Measurements from ENCODE around the gene LDLRAD4. TPM values are rescaled to one million over a fixed set of nuclear protein-coding genes. Genes with fewer than 3 reads are reported as not detected.
A peak's percentile ranks its signal among the peaks of the same experiment; 100 is the strongest.

LDLRAD4 gene
- total RNA-seq, 1 donor from 2014 or later: 34.5 TPM

GRCh38 chr18:13429016-13429415 is 210.5 kb downstream of the LDLRAD4 start:
- no peak for DNase-seq (ENCODE audit: low spot score)
- no peak overlapping the region for H3K27ac Mint-ChIP-seq
- intact Hi-C loops (cut with micrococcal nuclease): no loop called here
- H3K4me1 Mint-ChIP-seq (ENCODE audit: low read depth): peaks cover 37% of the 10 kb centered on the region
- no peaks in the 10 kb centered on the region for H3K27me3 Mint-ChIP-seq (ENCODE audit: insufficient read depth)
- no peaks in the 10 kb centered on the region for H3K36me3 Mint-ChIP-seq (ENCODE audit: low read depth)
- H3K9me3 Mint-ChIP-seq: no peaks in the 10 kb centered on the region
- no peak overlapping the region for H3K4me3 Mint-ChIP-seq

GRCh38 chr18:13429884-13430510 is 211.4 kb downstream of the LDLRAD4 start:
- intact Hi-C loops (cut with micrococcal nuclease): no loop called here
- Mint-ChIP-seq H3K4me1 (ENCODE audit: low read depth) (peaks cover 31% of the 10 kb centered on the region), H3K27me3 (ENCODE audit: insufficient read depth) (no peaks in the 10 kb centered on the region), H3K4me3 (no peak overlapping the region), H3K27ac (no peak overlapping the region), H3K9me3 (no peaks in the 10 kb centered on the region), H3K36me3 (ENCODE audit: low read depth) (no peaks in the 10 kb centered on the region)
- no peak for DNase-seq (ENCODE audit: low spot score)

- no peak overlapping the region for H3K27ac Mint-ChIP-seq
- DNase-seq (ENCODE audit: low spot score): no peak
- H3K27me3 Mint-ChIP-seq (ENCODE audit: insufficient read depth): no peaks in the 10 kb centered on the region
- H3K4me3 Mint-ChIP-seq: no peak overlapping the region
- peaks cover 32% of the 10 kb centered on the region for H3K4me1 Mint-ChIP-seq (ENCODE audit: low read depth)
- intact Hi-C loops (cut with micrococcal nuclease): no loop called here
- H3K36me3 Mint-ChIP-seq (ENCODE audit: low read depth): no peaks in the 10 kb centered on the region
- H3K9me3 Mint-ChIP-seq: no peaks in the 10 kb centered on the region
These were observed 212.1 kb downstream of the LDLRAD4 start for GRCh38 chr18:13430663-13431062.

- intact Hi-C loops (cut with micrococcal nuclease): no loop called here
- Mint-ChIP-seq H3K27ac (no peak overlapping the region), H3K4me3 (no peak overlapping the region)
These were observed 213.3 kb downstream of the LDLRAD4 start for GRCh38 chr18:13431886-13432285.

GRCh38 chr18:13433125-13433524 is 214.6 kb downstream of the LDLRAD4 start:
- Mint-ChIP-seq H3K27me3 (ENCODE audit: insufficient read depth) (no peaks in the 10 kb centered on the region), H3K27ac (no peak overlapping the region), H3K9me3 (no peaks in the 10 kb centered on the region), H3K4me3 (no peak overlapping the region), H3K4me1 (ENCODE audit: low read depth) (peaks cover 48% of the 10 kb centered on the region), H3K36me3 (ENCODE audit: low read depth) (no peaks in the 10 kb centered on the region)
- DNase-seq (ENCODE audit: low spot score): no peak
- intact Hi-C loops (cut with micrococcal nuclease): loop anchor here (1.0 kb wide), 1 partner anchor 167 kb away; no protein-coding TSS in a partner anchor

More at GRCh38 chr18:13431886-13432285, 213.3 kb downstream of the LDLRAD4 start:
- Mint-ChIP-seq H3K4me1 (ENCODE audit: low read depth) (peaks cover 40% of the 10 kb centered on the region), H3K9me3 (no peaks in the 10 kb centered on the region), H3K36me3 (ENCODE audit: low read depth) (no peaks in the 10 kb centered on the region), H3K27me3 (ENCODE audit: insufficient read depth) (no peaks in the 10 kb centered on the region)
- DNase-seq (ENCODE audit: low spot score): no peak

- intact Hi-C loops (cut with micrococcal nuclease): loop anchor here (1.0 kb wide), 1 partner anchor 167 kb away; no protein-coding TSS in a partner anchor
- no peak for DNase-seq (ENCODE audit: low spot score)
- Mint-ChIP-seq H3K9me3 (no peaks in the 10 kb centered on the region), H3K36me3 (ENCODE audit: low read depth) (no peaks in the 10 kb centered on the region), H3K4me3 (no peak overlapping the region), H3K4me1 (ENCODE audit: low read depth) (peaks cover 48% of the 10 kb centered on the region), H3K27ac (no peak overlapping the region), H3K27me3 (ENCODE audit: insufficient read depth) (no peaks in the 10 kb centered on the region)
These were observed 215.1 kb downstream of the LDLRAD4 start for GRCh38 chr18:13433685-13434084.

- Mint-ChIP-seq H3K27ac (no peak overlapping the region), H3K4me3 (no peak overlapping the region), H3K4me1 (ENCODE audit: low read depth) (peaks cover 60% of the 10 kb centered on the region), H3K9me3 (no peaks in the 10 kb centered on the region), H3K27me3 (ENCODE audit: insufficient read depth) (no peaks in the 10 kb centered on the region), H3K36me3 (ENCODE audit: low read depth) (no peaks in the 10 kb centered on the region)
- intact Hi-C loops (cut with micrococcal nuclease): loop anchor here (5.0 kb wide), 1 partner anchor 143 kb away; no protein-coding TSS in a partner anchor
- DNase-seq (ENCODE audit: low spot score): no peak
These were observed 216.3 kb downstream of the LDLRAD4 start for GRCh38 chr18:13434854-13435253.

- Mint-ChIP-seq H3K27me3 (ENCODE audit: insufficient read depth) (no peaks in the 10 kb centered on the region), H3K27ac (no peak overlapping the region), H3K4me3 (no peak overlapping the region), H3K36me3 (ENCODE audit: low read depth) (no peaks in the 10 kb centered on the region), H3K4me1 (ENCODE audit: low read depth) (peaks cover 68% of the 10 kb centered on the region), H3K9me3 (no peaks in the 10 kb centered on the region)
- no peak for DNase-seq (ENCODE audit: low spot score)
- intact Hi-C loops (cut with micrococcal nuclease): loop anchor here (2.0 to 5.0 kb wide), 2 partner anchors 13 to 143 kb away; no protein-coding TSS in a partner anchor
These were observed 217.2 kb downstream of the LDLRAD4 start for GRCh38 chr18:13435586-13436333.

- no peak for DNase-seq (ENCODE audit: low spot score)
- H3K36me3 Mint-ChIP-seq (ENCODE audit: low read depth): no peaks in the 10 kb centered on the region
- no peak overlapping the region for H3K4me3 Mint-ChIP-seq
- H3K27ac Mint-ChIP-seq: peak overlapping the region; percentile 91
- no peaks in the 10 kb centered on the region for H3K9me3 Mint-ChIP-seq
- peaks cover 75% of the 10 kb centered on the region for H3K4me1 Mint-ChIP-seq (ENCODE audit: low read depth)
- H3K27me3 Mint-ChIP-seq (ENCODE audit: insufficient read depth): no peaks in the 10 kb centered on the region
- intact Hi-C loops (cut with micrococcal nuclease): loop anchor here (2.0 to 5.0 kb wide), 2 partner anchors 14 to 144 kb away; no protein-coding TSS in a partner anchor
These were observed 218.0 kb downstream of the LDLRAD4 start for GRCh38 chr18:13436576-13436975.

GRCh38 chr18:13437034-13437433 is 218.5 kb downstream of the LDLRAD4 start:
- Mint-ChIP-seq H3K9me3 (no peaks in the 10 kb centered on the region), H3K27me3 (ENCODE audit: insufficient read depth) (no peaks in the 10 kb centered on the region), H3K27ac (peak overlapping the region; percentile 91), H3K4me3 (peak overlapping the region; percentile 53), H3K36me3 (ENCODE audit: low read depth) (no peaks in the 10 kb centered on the region), H3K4me1 (ENCODE audit: low read depth) (peaks cover 77% of the 10 kb centered on the region)
- no peak for DNase-seq (ENCODE audit: low spot score)
- intact Hi-C loops (cut with micrococcal nuclease): loop anchor here (2.0 to 5.0 kb wide), 2 partner anchors 14 to 145 kb away; no protein-coding TSS in a partner anchor

GRCh38 chr18:13437796-13438506 is 219.4 kb downstream of the LDLRAD4 start:
- intact Hi-C loops (cut with micrococcal nuclease): loop anchor here (1.0 to 5.0 kb wide), 8 partner anchors 15 to 222 kb away; no protein-coding TSS in a partner anchor
- Mint-ChIP-seq H3K27me3 (ENCODE audit: insufficient read depth) (no peaks in the 10 kb centered on the region), H3K4me1 (ENCODE audit: low read depth) (peaks cover 77% of the 10 kb centered on the region), H3K27ac (peak overlapping the region; percentile 91), H3K9me3 (no peaks in the 10 kb centered on the region), H3K4me3 (peak overlapping the region; percentile 53), H3K36me3 (ENCODE audit: low read depth) (no peaks in the 10 kb centered on the region)
- DNase-seq (ENCODE audit: low spot score): peak; percentile 48

- Mint-ChIP-seq H3K4me3 (peak overlapping the region; percentile 53), H3K36me3 (ENCODE audit: low read depth) (no peaks in the 10 kb centered on the region), H3K27me3 (ENCODE audit: insufficient read depth) (no peaks in the 10 kb centered on the region), H3K9me3 (no peaks in the 10 kb centered on the region), H3K4me1 (ENCODE audit: low read depth) (peaks cover 77% of the 10 kb centered on the region), H3K27ac (peak overlapping the region; percentile 91)
- DNase-seq (ENCODE audit: low spot score): no peak
- intact Hi-C loops (cut with micrococcal nuclease): loop anchor here (1.0 to 5.0 kb wide), 7 partner anchors 26 to 222 kb away; no protein-coding TSS in a partner anchor
These were observed 220.0 kb downstream of the LDLRAD4 start for GRCh38 chr18:13438507-13439056.

Measured in activated T-helper 1 cell treated with anti-CD3 and anti-CD28 coated beads, Interleukin-12 subunit alpha, Interleukin-12 subunit beta, Interleukin-2, Interleukin-4 antibody, amounts not matched to agents 30 ng/mL and 10 ng/mL and 1 ng/mL, durations not matched to agents 14 hours and 24 hours and 36 hours (primary cell).